WI38 (cell line): ENCODE results near the gene DSCAML1.

Experiments
- H3K4me3 ChIP-seq: 2 replicates; pipeline ENCODE4 v1.5.1; 2011; ENCODE audit warnings: low read depth, mild to moderate bottlenecking, control low read depth, low read length
- CTCF ChIP-seq: IDR thresholded peaks from 2 replicates; pipeline ENCODE4 v1.5.1; 2012; ENCODE audit warnings: low read depth, mild to moderate bottlenecking, control low read depth, low read length

The DSCAML1 gene

GRCh38 chr11:117669062-117669461 is 128.0 kb downstream of the DSCAML1 start:
- no peak overlapping the region for H3K4me3 ChIP-seq
- TF ChIP-seq CTCF: no peak

GRCh38 chr11:117668321-117668751 is 128.7 kb downstream of the DSCAML1 start:
- TF ChIP-seq CTCF: no peak

GRCh38 chr11:117664897-117665296 is 132.1 kb downstream of the DSCAML1 start:
- no peak for TF ChIP-seq CTCF
- no peak overlapping the region for H3K4me3 ChIP-seq

More at GRCh38 chr11:117668321-117668751, 128.7 kb downstream of the DSCAML1 start:
- no peak overlapping the region for H3K4me3 ChIP-seq

- H3K4me3 ChIP-seq: no peak overlapping the region
- TF ChIP-seq CTCF: no peak
These were observed 133.2 kb downstream of the DSCAML1 start for GRCh38 chr11:117663821-117664220.

- TF ChIP-seq CTCF: no peak
- no peak overlapping the region for H3K4me3 ChIP-seq
These were observed 133.6 kb downstream of the DSCAML1 start for GRCh38 chr11:117663414-117663813.

- no peak overlapping the region for H3K4me3 ChIP-seq
- no peak for TF ChIP-seq CTCF
These were observed 134.2 kb downstream of the DSCAML1 start for GRCh38 chr11:117662671-117663269.

GRCh38 chr11:117662255-117662654 is 134.8 kb downstream of the DSCAML1 start:
- no peak for TF ChIP-seq CTCF

More at GRCh38 chr11:117662255-117662654, 134.8 kb downstream of the DSCAML1 start:
- no peak overlapping the region for H3K4me3 ChIP-seq
